ENCODE measurements around the gene DYNLT2B.
A peak's percentile ranks its signal among the peaks of the same experiment; 100 is the strongest.
"Not testable (repeated sequence)": the region's sequence is repeated elsewhere in the genome, so short reads cannot be mapped to it uniquely, and the experiment has no call there.

The DYNLT2B gene

DNA sequence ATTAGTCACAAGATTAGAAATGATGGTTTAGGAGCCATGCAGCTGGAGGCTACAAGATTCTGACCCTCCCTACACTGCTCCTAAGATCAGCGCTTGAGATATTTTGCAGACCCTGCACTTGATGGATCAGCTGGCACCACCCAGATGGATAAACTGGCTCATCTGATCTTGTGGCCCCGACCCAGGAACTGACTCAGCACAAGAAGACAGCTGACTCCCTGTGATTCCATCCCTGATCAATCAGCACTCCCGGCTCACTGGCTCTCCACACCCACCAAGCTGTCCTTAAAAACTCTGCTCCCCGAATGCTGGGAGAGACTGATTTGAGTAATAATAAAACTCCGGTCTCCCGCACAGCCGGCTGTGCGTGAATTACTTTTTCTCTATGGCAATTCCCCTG lies 15.1 kb downstream of the DYNLT2B start:
- not testable (repeated sequence) for H3K9me3 Mint-ChIP-seq, H3K4me3 Mint-ChIP-seq, ATAC-seq, H3K27me3 Mint-ChIP-seq
- Mint-ChIP-seq H3K27ac (peak overlapping the region; percentile 36), H3K36me3 (peaks cover 10% of the 10 kb centered on the region), H3K4me1 (peaks cover 16% of the 10 kb centered on the region)

DNA sequence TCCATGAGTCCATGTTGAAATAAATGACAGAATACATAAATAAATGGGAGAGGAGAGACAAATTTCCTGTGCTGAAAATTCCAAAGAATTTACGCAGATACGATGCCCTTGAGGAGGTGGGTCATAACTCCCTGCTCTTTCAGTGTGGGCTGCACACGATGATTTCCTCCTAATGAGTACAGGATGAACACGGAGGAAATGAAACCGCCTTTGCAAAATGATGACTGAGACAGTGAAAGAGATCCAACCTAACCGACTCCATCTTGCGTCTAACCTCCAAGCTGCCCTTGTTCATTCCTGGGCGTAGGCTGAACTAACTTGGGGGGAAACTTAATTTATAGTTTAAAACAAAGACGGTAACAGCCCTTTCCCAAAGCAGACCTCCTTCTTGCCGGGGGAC lies 15.5 kb downstream of the DYNLT2B start:
- peaks cover 16% of the 10 kb centered on the region for H3K4me1 Mint-ChIP-seq
- H3K4me3 Mint-ChIP-seq, H3K27me3 Mint-ChIP-seq, H3K9me3 Mint-ChIP-seq: not testable (repeated sequence)
- H3K27ac Mint-ChIP-seq, result peak overlapping the region; percentile 36
- ATAC-seq, result peak; percentile 59
- H3K36me3 Mint-ChIP-seq, result peaks cover 10% of the 10 kb centered on the region

DNA sequence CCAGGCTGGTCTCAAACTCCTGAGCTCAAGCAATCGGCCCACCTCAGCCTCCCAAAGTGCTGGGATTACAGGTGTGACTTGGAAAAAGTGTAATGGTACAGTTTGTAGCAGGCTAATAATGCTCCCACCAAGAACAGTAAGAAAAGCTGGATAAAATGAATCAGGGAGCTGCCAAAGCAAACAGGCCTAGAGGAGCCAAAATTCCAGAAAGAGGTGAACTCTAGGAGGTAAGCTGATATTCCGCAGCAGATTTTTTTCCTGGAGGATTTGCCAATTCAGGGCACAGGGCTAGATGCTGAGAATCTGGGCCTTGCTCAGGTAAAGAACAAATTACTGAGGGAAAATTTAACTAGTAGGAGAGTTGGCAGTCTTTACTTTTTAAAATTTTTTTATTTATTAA lies 19.5 kb downstream of the DYNLT2B start:
- Mint-ChIP-seq H3K4me1 (peaks cover 25% of the 10 kb centered on the region), H3K36me3 (peaks cover 8% of the 10 kb centered on the region)

DNA sequence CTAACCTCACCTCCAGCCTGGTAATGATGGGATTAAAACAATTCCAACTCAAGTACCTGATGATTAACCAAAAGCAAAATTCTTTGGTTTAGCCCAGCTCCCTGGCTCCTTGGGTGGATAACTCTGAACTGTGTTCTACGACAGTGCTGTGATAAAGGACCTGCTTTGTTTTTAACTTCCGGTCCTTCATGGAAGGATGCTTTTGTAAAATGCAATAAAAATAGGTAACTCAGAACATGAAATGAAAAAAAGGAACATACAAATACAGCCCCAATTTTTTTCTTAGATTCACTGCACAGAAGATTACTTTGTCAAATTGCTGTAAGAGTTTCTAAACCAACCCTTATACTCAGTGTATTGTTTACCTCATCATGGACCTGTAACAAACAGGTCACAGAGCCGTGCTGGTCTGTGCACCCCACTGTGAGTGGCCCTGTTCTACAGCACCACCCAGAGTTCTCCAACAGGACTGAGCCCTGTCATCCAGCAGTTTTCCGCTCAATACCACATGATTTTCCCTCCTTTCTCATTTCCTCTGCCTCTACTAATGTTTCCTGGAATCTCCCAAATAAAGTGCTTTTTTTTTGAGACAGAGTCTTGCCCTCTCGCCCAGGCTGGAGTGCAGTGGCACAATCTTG lies 25.6 kb downstream of the DYNLT2B start:
- Mint-ChIP-seq H3K36me3 (no peaks in the 10 kb centered on the region), H3K9me3 (no peaks in the 10 kb centered on the region), H3K4me3 (peak overlapping the region; percentile 13), H3K4me1 (peaks cover 41% of the 10 kb centered on the region), H3K27me3 (no peaks in the 10 kb centered on the region), H3K27ac (peak overlapping the region; percentile 87)
- peak; percentile 75 for ATAC-seq

More for the DNA sequence above, 19.5 kb downstream of the DYNLT2B start:
- Mint-ChIP-seq H3K9me3 (no peaks in the 10 kb centered on the region), H3K4me3 (no peak overlapping the region), H3K27me3 (no peaks in the 10 kb centered on the region), H3K27ac (no peak overlapping the region)
- no peak for ATAC-seq

DNA sequence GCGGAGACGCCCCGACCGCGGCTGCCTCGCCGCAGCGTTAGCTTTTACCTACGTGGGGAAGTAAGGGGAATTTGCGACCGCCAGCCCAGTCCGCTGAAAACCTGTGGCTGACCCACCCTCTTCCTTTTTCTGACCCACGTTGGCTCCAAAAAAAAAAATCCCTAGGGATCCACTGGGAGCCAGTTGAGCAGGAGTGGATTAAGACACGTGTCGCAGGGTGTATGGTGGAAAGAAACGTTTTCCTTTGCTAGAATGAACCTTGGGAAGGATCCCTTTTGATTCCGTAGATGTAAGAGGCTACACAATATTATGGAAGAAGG lies 29.9 kb downstream of the DYNLT2B start:
- no peak for ATAC-seq
- Mint-ChIP-seq H3K27ac (peak overlapping the region; percentile 95), H3K4me1 (peaks cover 64% of the 10 kb centered on the region), H3K27me3 (no peaks in the 10 kb centered on the region), H3K9me3 (no peaks in the 10 kb centered on the region), H3K36me3 (no peaks in the 10 kb centered on the region), H3K4me3 (peak overlapping the region; percentile 94)

DNA sequence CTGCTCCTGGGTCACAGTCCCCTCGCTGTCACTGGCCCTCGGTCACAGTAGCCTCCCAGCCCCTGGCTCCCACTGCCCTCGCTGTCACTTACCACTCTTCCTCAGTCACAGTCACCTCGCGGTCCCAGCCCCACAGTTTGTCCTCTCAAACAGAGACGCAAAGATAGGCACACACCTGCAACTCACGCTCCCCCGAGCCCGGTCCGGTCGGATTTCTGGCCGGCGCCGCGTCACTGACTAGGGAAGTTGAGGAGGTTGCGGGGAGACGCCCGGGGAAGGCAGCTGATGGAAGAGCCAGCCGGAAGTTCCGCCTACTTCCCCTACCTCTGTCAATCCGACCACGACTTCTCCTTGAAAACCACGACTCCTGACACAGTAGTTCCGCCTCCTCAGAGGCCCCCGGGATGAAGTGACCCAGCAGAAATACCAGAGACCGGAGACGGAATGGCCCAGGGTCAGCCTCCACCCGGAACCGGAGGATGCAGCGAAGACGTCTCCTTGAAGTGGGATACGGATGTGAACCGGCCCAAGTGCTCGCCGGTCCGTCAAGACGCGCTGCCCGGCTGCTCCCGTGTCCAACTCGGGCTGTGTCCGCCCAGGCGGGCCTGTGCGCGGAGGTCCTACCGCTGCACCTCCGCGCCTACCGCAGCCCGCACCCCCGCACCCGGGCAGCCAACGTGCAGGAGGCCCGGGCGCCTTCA lies 30.4 kb downstream of the DYNLT2B start, which contains the start of gene PCYT1A:
Gene PCYT1A (minus strand): TSS at position 287 of the 701 bp plus-strand sequence. CDS start 17,195 bp downstream, outside the sequence.
- no peaks in the 10 kb centered on the region for H3K9me3 Mint-ChIP-seq
- peaks cover 59% of the 10 kb centered on the region for H3K4me1 Mint-ChIP-seq
- H3K27me3 Mint-ChIP-seq, result no peaks in the 10 kb centered on the region
- peak within 1 kb of the TSS; percentile 95 for H3K27ac Mint-ChIP-seq
- peak; percentile 91 for ATAC-seq
- H3K36me3 Mint-ChIP-seq, result no peaks in the 10 kb centered on the region
- H3K4me3 Mint-ChIP-seq, result peak within 1 kb of the TSS; percentile 94

DNA sequence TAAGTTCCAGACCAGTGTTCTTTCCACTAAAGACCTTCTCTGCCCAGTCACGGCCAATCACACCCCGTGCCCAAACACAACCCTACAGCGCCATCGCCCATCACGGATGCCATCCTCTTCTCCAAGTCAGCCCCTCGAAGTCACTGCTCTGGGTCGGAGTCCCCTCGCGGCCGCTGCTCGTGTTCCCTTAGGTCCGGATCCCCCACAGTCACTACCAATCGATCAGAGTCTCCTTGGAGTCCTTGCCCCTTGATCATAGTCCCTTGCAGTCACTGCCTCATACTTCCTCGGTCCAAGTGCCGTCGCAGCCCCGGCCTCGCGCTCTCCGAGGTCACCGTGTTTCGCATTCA lies 31.0 kb downstream of the DYNLT2B start:
- Mint-ChIP-seq H3K4me1 (peaks cover 56% of the 10 kb centered on the region), H3K27ac (peak overlapping the region; percentile 95), H3K36me3 (no peaks in the 10 kb centered on the region), H3K4me3 (peak overlapping the region; percentile 94), H3K27me3 (no peaks in the 10 kb centered on the region), H3K9me3 (no peaks in the 10 kb centered on the region)
- ATAC-seq, result peak; percentile 63

DNA sequence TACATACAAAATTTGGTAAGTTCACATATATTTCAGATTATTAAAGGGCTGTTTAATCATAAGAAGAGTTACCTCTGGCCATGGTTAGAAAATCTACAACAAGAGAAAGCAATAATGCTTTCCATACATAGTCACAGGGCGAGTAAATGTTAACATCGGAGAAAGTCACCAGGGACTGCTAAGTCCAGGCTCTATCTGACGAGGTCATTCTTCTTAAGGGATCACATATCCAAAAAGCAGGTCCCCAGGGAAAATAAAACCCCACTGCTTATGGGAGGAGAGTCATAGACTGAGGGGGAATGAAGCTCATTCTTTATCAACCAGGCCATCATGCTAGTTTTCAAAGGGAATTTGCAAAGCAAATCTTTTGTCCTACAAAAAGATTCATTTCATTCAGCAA lies 33.6 kb downstream of the DYNLT2B start:
- Mint-ChIP-seq H3K9me3 (no peaks in the 10 kb centered on the region), H3K36me3 (no peaks in the 10 kb centered on the region), H3K4me3 (no peak overlapping the region), H3K4me1 (peaks cover 58% of the 10 kb centered on the region), H3K27me3 (no peaks in the 10 kb centered on the region), H3K27ac (no peak overlapping the region)
- no peak for ATAC-seq

DNA sequence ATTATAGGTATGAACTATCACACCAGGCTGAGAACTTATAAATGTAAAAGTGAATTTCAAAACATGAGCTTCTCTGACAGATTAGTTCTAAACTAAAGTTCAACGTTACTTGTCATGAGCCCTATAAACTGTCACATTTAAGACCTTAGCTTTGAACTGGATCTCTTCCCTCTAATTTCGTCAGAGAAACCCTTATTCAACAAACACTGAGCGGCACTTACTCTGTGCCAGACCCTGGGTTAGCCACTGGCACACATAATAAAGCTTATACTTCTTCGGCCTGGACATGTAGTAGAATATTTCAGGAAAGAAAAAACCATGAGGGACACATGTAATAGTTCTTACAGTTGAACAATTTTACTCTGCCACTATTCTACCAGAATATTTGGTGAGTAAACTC lies 36.1 kb downstream of the DYNLT2B start:
- Mint-ChIP-seq H3K4me1 (peaks cover 55% of the 10 kb centered on the region), H3K36me3 (peaks cover 7% of the 10 kb centered on the region), H3K27me3 (no peaks in the 10 kb centered on the region), H3K27ac (no peak overlapping the region), H3K9me3 (no peaks in the 10 kb centered on the region), H3K4me3 (no peak overlapping the region)
- ATAC-seq, result no peak

DNA sequence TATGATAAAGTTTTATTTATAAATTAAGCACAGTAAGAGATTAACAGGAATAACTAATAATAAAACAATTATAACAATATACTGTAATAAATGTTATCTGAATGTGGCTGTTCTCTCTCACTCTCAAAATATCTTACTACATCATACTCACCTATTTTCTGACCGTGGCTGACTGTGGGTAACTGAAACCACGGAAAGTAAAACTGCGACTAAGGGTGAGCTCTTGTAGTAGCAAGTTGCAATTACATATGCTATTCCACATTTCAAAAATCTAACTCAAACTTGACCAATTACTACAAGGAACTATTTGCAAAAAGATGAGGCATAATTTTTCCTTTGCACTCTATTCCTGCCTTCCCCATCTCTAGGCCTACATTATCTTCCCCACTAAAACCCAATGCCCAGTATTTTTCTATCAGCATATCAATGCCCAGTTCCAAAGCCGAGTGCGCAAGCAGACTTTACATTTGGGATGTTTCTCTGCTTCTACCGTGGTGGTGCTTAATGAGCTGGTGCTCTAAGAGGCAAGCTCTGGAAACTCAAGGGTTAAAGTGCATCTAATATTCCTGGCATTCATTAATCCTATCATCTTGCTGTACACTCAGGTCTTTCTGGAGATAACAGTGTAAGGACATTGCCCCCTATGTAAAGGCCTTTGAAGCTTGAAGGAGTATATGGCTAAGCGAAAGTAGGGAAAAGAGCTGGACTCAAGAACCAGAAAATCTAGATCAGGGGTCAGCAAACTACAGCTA lies 37.2 kb downstream of the DYNLT2B start:
- H3K27me3 Mint-ChIP-seq, result no peaks in the 10 kb centered on the region
- no peak for ATAC-seq

DNA sequence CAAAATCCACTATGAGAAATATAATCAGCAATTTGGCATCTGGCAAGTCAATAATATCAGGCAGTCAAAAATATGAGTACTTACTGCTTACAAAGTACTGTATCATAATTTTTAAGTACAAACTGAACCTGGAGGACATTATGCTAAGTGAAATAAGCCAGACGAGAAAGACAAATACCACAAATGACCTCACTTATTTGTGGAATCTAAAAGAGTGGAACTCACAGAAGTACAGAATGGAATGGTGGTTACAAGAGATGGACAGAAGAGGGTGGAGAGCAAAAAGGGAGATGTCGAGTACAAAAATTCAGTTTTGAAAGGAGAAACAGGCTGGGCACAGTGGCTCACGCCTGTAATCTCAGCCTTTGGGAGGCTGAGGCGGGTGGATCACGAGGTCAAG lies 42.9 kb downstream of the DYNLT2B start:
- H3K4me1 Mint-ChIP-seq, result peaks cover 50% of the 10 kb centered on the region

More for the DNA sequence above, 37.2 kb downstream of the DYNLT2B start:
- Mint-ChIP-seq H3K27ac (no peak overlapping the region), H3K36me3 (peaks cover 7% of the 10 kb centered on the region), H3K4me1 (peaks cover 46% of the 10 kb centered on the region), H3K4me3 (no peak overlapping the region), H3K9me3 (no peaks in the 10 kb centered on the region)

DNA sequence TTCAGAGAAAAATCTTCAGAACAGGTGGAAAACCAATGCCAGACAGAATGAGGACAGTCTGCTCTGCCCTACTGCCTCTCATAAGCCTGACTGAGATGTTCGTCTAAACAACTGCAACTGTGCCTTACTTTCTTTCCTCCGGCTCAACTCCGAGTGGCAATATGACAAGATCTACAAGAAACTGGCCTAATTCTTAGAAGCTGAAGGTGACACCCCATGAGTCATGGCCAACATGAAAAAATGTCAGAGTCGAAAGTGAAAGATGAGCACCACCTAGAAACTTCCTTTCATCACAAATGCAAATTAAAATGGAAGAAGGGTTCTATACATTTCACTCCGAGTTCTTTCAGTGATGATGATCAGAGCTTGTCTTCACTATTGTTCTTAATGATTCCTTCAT lies 43.5 kb downstream of the DYNLT2B start:
- Mint-ChIP-seq H3K27me3 (no peaks in the 10 kb centered on the region), H3K27ac (peak overlapping the region; percentile 69), H3K4me3 (peak overlapping the region; percentile 45), H3K9me3 (no peaks in the 10 kb centered on the region), H3K36me3 (peaks cover 29% of the 10 kb centered on the region), H3K4me1 (peaks cover 55% of the 10 kb centered on the region)
- peak; percentile 94 for ATAC-seq

More for the DNA sequence above, 42.9 kb downstream of the DYNLT2B start:
- no peak for ATAC-seq
- H3K36me3 Mint-ChIP-seq, result peaks cover 25% of the 10 kb centered on the region
- H3K9me3 Mint-ChIP-seq, result no peaks in the 10 kb centered on the region
- H3K4me3 Mint-ChIP-seq, result peak overlapping the region; percentile 45
- peak overlapping the region; percentile 69 for H3K27ac Mint-ChIP-seq
- no peaks in the 10 kb centered on the region for H3K27me3 Mint-ChIP-seq

DNA sequence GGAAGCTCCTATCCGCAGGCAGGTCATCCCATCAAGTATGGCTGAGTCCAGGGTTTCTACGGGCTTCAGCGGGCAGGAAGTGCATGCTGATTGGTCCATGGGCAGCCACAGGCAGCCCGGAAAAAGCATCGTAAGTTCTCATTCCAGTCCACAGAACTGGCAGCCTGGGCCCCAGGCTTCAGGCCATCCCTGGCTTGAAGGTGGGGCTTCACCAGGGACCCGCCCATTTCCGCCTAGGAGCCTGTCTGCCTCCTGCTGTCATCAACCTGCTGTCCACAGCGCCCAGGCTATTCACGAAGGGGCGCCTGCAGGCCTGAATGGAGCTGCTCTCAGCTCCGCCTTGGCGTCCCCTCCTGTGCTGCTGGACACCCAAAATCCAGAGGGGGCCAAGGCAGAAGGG lies 44.4 kb downstream of the DYNLT2B start:
- Mint-ChIP-seq H3K27ac (peak overlapping the region; percentile 59), H3K27me3 (no peaks in the 10 kb centered on the region), H3K4me3 (no peak overlapping the region), H3K4me1 (peaks cover 59% of the 10 kb centered on the region), H3K9me3 (no peaks in the 10 kb centered on the region), H3K36me3 (peaks cover 38% of the 10 kb centered on the region)
- no peak for ATAC-seq

DNA sequence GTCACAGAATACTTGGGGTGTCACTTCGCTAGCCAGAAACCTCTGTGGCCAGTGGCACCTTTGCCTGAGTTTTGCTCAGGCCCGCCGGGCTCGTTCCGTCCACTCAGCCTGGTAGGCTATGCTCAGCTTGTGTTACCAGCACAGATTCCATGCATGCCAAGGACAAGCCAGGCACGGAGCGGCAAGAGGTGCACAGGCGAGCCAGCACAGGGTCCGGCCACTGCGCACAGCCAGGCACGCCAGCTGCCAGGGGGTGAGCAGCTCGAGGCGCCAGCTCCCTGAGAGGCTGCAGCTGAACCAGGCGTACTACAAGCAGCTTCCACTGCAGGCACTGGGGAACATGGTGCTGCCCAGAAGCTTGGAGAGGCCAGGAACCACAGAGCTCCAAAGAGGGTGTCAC lies 45.2 kb downstream of the DYNLT2B start:
- Mint-ChIP-seq H3K9me3 (no peaks in the 10 kb centered on the region), H3K36me3 (peaks cover 33% of the 10 kb centered on the region), H3K27ac (peak overlapping the region; percentile 59), H3K4me3 (no peak overlapping the region), H3K27me3 (no peaks in the 10 kb centered on the region), H3K4me1 (peaks cover 53% of the 10 kb centered on the region)
- ATAC-seq, result no peak

DNA sequence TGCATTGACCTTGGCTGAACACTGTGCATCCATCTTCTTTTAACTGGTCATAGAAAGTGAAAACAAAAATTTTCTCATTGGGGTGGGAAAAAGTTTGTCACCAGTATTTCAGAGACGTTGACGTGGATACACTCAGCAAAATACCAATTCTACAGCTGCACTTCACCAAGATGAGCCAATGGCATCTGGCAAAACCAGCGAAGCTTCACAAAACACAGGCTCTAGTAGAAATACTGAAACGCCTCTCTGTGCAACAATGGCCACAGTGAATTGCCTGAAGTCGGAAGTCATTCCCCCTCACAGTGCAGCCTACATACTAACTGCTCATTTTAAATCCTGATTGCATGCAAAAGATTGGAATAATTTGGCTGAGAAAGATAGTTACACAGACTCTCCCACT lies 47.5 kb downstream of the DYNLT2B start:
- Mint-ChIP-seq H3K4me1 (peaks cover 52% of the 10 kb centered on the region), H3K27me3 (no peaks in the 10 kb centered on the region), H3K4me3 (no peak overlapping the region), H3K9me3 (no peaks in the 10 kb centered on the region), H3K36me3 (peaks cover 37% of the 10 kb centered on the region), H3K27ac (no peak overlapping the region)
- ATAC-seq, result no peak
